SK-N-SH (cell line): ENCODE data around the gene WWTR1.

Source experiments
- ELF1 ChIP-seq: IDR thresholded peaks from 2 replicates; pipeline ENCODE4 v1.4.0; 2012
- EP300 ChIP-seq, 2 experiments: IDR thresholded peaks; 2 replicates each; pipeline versions ENCODE4 v1.4.0 to v1.6.1; 2012; ENCODE audit warnings: borderline replicate concordance in 1 of 2, low read depth in 1 of 2, low read length in 1 of 2
- FOSL2 ChIP-seq: IDR thresholded peaks from 2 replicates; pipeline ENCODE4 v1.4.0; 2012; ENCODE audit warnings: low read depth, mild to moderate bottlenecking, moderate library complexity, borderline replicate concordance
- RAD21 ChIP-seq: IDR thresholded peaks from 2 replicates; pipeline ENCODE4 v1.6.1; 2012; ENCODE audit warnings: mild to moderate bottlenecking, low read length
- SIN3A ChIP-seq: IDR thresholded peaks from 2 replicates; pipeline ENCODE4 v1.6.1; 2012; ENCODE audit warnings: low read depth, mild to moderate bottlenecking, low read length, moderate library complexity, borderline replicate concordance
- TF ChIP-seq, protein P1 (sequence below): fragments of 200-600 bp; sonication (generic); IDR thresholded peaks from 2 replicates; pipeline ENCODE4 v1.6.1; 2017; ENCODE audit warnings: antibody characterized with exemption, mild to moderate bottlenecking, moderate library complexity
- TF ChIP-seq, protein P2 (sequence below): IDR thresholded peaks from 2 replicates; pipeline ENCODE4 v1.4.0; 2012; ENCODE audit warnings: low read depth
- TF ChIP-seq, protein P3 (sequence below): fragments of 150-350 bp; IDR thresholded peaks from 2 replicates; pipeline ENCODE4 v1.6.1; 2016; ENCODE audit warnings: mild to moderate bottlenecking, low read depth, low read length

DNA sequence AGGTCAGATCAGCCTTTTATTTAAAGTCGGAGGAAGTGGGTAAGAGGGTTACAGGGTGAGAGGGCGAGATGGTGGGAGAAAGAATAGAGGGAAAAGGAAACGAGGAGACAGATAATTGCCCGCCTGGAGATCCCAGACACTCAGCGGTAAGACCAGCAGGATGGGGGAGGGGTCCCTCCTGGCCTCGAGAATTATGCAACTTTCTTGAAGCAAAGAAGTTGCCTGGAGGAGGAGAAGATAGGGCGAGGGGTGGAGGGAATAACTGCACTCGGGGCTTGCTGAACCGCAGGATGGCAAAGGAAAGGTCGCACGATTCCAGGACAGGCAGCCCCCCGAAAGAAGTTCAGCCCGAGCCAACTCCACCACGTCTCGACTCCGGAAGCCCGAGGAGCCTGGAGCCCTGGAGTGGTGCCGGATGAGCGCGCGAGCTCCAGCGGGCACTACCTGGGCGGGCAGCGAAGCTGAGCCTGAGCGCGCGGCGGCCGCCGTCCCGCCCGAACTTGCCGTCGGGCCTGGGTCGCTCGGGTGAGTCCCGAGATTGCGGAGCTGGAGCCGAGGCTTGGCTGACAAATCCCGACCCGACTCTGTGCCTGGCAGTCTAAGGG lies 402 bp downstream of the WWTR1 start:
- TF ChIP-seq, protein P1, sequence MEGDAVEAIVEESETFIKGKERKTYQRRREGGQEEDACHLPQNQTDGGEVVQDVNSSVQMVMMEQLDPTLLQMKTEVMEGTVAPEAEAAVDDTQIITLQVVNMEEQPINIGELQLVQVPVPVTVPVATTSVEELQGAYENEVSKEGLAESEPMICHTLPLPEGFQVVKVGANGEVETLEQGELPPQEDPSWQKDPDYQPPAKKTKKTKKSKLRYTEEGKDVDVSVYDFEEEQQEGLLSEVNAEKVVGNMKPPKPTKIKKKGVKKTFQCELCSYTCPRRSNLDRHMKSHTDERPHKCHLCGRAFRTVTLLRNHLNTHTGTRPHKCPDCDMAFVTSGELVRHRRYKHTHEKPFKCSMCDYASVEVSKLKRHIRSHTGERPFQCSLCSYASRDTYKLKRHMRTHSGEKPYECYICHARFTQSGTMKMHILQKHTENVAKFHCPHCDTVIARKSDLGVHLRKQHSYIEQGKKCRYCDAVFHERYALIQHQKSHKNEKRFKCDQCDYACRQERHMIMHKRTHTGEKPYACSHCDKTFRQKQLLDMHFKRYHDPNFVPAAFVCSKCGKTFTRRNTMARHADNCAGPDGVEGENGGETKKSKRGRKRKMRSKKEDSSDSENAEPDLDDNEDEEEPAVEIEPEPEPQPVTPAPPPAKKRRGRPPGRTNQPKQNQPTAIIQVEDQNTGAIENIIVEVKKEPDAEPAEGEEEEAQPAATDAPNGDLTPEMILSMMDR: no peak
- TF ChIP-seq EP300 (IDR thresholded peaks at IDR 0.05; ENCODE audit: borderline replicate concordance in 1 of 2, low read depth in 1 of 2, low read length in 1 of 2) (no peak), RAD21 (no peak), SIN3A (no peak), FOSL2 (no peak), ELF1 (no peak)
- TF ChIP-seq, protein P2, sequence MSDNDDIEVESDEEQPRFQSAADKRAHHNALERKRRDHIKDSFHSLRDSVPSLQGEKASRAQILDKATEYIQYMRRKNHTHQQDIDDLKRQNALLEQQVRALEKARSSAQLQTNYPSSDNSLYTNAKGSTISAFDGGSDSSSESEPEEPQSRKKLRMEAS: no peak
- TF ChIP-seq, protein P3, sequence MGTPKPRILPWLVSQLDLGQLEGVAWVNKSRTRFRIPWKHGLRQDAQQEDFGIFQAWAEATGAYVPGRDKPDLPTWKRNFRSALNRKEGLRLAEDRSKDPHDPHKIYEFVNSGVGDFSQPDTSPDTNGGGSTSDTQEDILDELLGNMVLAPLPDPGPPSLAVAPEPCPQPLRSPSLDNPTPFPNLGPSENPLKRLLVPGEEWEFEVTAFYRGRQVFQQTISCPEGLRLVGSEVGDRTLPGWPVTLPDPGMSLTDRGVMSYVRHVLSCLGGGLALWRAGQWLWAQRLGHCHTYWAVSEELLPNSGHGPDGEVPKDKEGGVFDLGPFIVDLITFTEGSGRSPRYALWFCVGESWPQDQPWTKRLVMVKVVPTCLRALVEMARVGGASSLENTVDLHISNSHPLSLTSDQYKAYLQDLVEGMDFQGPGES: no peak
